ENCODE measurements around the gene VCPKMT. TPM values are rescaled to one million over a fixed set of nuclear protein-coding genes. Genes with fewer than 3 reads are reported as not detected.

VCPKMT gene
- total and polyA plus RNA-seq, 9 of the 15 experiments (the other 6 are each of a cell fraction or from before 2014, with no cell fraction given) = 2.7 to 7.8 (median 6.3) TPM

GRCh38 chr14:50085570-50086320 lies 30.6 kb downstream of the VCPKMT start:
- BruUV-seq (replicated peaks) = no TSS peak
- TF ChIP-seq CREB3L1 (IDR thresholded peaks at IDR 0.05; ENCODE audit: borderline replicate concordance, low read depth) (no peak), HOMEZ (CRISPR knock-in tag; IDR thresholded peaks at IDR 0.05) (no peak), DNMT1 (IDR thresholded peaks at IDR 0.05) (no peak), ZNF12 (CRISPR knock-in tag; IDR thresholded peaks at IDR 0.05) (no peak), RBM15 (IDR thresholded peaks at IDR 0.05; ENCODE audit: insufficient read depth, low read length) (no peak), ZNF507 (tag; conservative IDR thresholded peaks at IDR 0.05) (no peak), KLF13 (tag; IDR thresholded peaks at IDR 0.05; ENCODE audit: borderline replicate concordance, low read depth) (no peak), ZNF584 (CRISPR knock-in tag; IDR thresholded peaks at IDR 0.05; ENCODE audit: low read depth) (no peak), XRCC4 (IDR thresholded peaks at IDR 0.05; ENCODE audit: extremely low read depth, insufficient read depth, insufficient read length) (no peak), PML (IDR thresholded peaks at IDR 0.05; ENCODE audit: low read length) (no peak), SNRNP70 (optimal IDR thresholded peaks at IDR 0.05; ENCODE audit: low read depth, low read length) (no peak), SAFB (IDR thresholded peaks at IDR 0.05; ENCODE audit: borderline replicate concordance, low read depth, low read length) (no peak), MITF (IDR thresholded peaks at IDR 0.05) (no peak), PRMT5 (CRISPR knock-in tag; IDR thresholded peaks at IDR 0.05) (no peak)
- H3K4me2 ChIP-seq (ENCODE audit: insufficient read depth, low read length) = no peak overlapping the region
- H4K20me1 ChIP-seq (replicated peaks; ENCODE audit: control insufficient read depth, insufficient read depth, low read length) = no peaks in the 10 kb centered on the region
- H2AFZ ChIP-seq (ENCODE audit: low read depth, low read length) = 0 out of 2 replicates have a peak overlapping the region, but pooled peaks have one; percentile 16
- POLR2A ChIA-PET = interaction anchor here (0.6 to 1.0 kb wide), 3 partner anchors 22 to 223 kb away, joined by 3 to 4 read pairs (median 3); no protein-coding TSS in a partner anchor
- no peaks in the 10 kb centered on the region for H3K36me3 ChIP-seq (ENCODE audit: control insufficient read depth, insufficient read depth, low read length)
- H3K27ac ChIP-seq (ENCODE audit: extremely low read depth, low read depth, low read length) = no peak overlapping the region
- intact Hi-C loops (cut with micrococcal nuclease) = no loop called here
- DNase-seq (ENCODE audit: extremely low read depth in 1 of 4, low spot score in 3 of 4) (no peak), ATAC-seq (0 out of 3 replicates have a peak, but pooled peaks have one; percentile 13), FAIRE-seq (no peak)
- CTCF ChIA-PET (ENCODE audit: low intra/inter-chr PET ratio) = no interaction called here
- no peaks in the 10 kb centered on the region for H3K9me1 ChIP-seq (ENCODE audit: control insufficient read depth, insufficient read depth, low read length)
- in situ Hi-C loops (cut with MboI) = no loop called here
- H3K4me3 ChIP-seq = no peak overlapping the region
- 43% methylated on average over 9 of the region's 10 CpGs for WGBS (ENCODE audit: insufficient coverage, low coverage, missing lambda C conversion rate)
- no peaks in the 10 kb centered on the region for H3K9me3 ChIP-seq (replicated peaks; ENCODE audit: control insufficient read depth, insufficient read depth, low read depth, low read length)
- no peak overlapping the region for H3K9ac ChIP-seq (ENCODE audit: insufficient read depth in 1 of 2, low read depth in 2 of 2, low read length in 2 of 2)
- no peaks in the 10 kb centered on the region for H3K79me2 ChIP-seq (ENCODE audit: control insufficient read depth, insufficient read depth, low read length)
- H3K27me3 ChIP-seq (ENCODE audit: control insufficient read depth in 2 of 2, insufficient read depth in 2 of 2, low read length in 2 of 2) = no peaks in the 10 kb centered on the region
- H3K4me1 ChIP-seq (replicated peaks in 1 of 2; ENCODE audit: control insufficient read depth in 2 of 2, insufficient read depth in 2 of 2, low read length in 2 of 2) = peaks cover 0 to 21% of the 10 kb centered on the region in 2 experiments; a peak in 3 of 5 replicates

Measured in K562 (cell line).